GM18519 (cell line): ENCODE results near the gene SIRT3.
A peak's percentile ranks its signal among the peaks of the same experiment; 100 is the strongest.
"Not testable (repeated sequence)": the region's sequence is repeated elsewhere in the genome, so short reads cannot be mapped to it uniquely, and the experiment has no call there.

Experiments used
- ATAC-seq: cut with Tn5 transposase; IDR thresholded peaks from one replicate; pipeline ENCODE4 v1.9.1; 2021; ENCODE audit warnings: mild to moderate bottlenecking, moderate library complexity; ENCODE audit not compliant: unreplicated experiment, low FRiP score

Gene SIRT3

GRCh38 chr11:244376-244775 lies 8.2 kb upstream of the SIRT3 start:
- ATAC-seq = no peak

- ATAC-seq = no peak
Measured at GRCh38 chr11:241634-242033, 5.5 kb upstream of the SIRT3 start.

- ATAC-seq = no peak
Measured at GRCh38 chr11:240315-240714, 4.2 kb upstream of the SIRT3 start.

- ATAC-seq = not testable (repeated sequence)
Measured at GRCh38 chr11:238346-238745, 2.2 kb upstream of the SIRT3 start.

GRCh38 chr11:236774-237767 lies 929 bp upstream of the SIRT3 start, which contains the start of gene PSMD13:
PSMD13 (plus strand) TSS chr11:236976; CDS start chr11:237050, 74 bp downstream.
- ATAC-seq = peak; percentile 65

- no peak for ATAC-seq
Measured at GRCh38 chr11:235609-235996, 539 bp downstream of the SIRT3 start.

- ATAC-seq = no peak
Measured at GRCh38 chr11:235180-235579, 962 bp downstream of the SIRT3 start.

GRCh38 chr11:232783-233565 lies 3.2 kb downstream of the SIRT3 start:
- no peak for ATAC-seq

- no peak for ATAC-seq
Measured at GRCh38 chr11:230431-230830, 5.7 kb downstream of the SIRT3 start.

- no peak for ATAC-seq
Measured at GRCh38 chr11:227824-228379, 8.2 kb downstream of the SIRT3 start.

GRCh38 chr11:225734-226453 lies 10.2 kb downstream of the SIRT3 start:
- ATAC-seq = no peak

- ATAC-seq = no peak
Measured at GRCh38 chr11:224424-224823, 11.7 kb downstream of the SIRT3 start.

- no peak for ATAC-seq
Measured at GRCh38 chr11:223884-224283, 12.3 kb downstream of the SIRT3 start.

- no peak for ATAC-seq
Measured at GRCh38 chr11:223026-223789, 12.9 kb downstream of the SIRT3 start.

- no peak for ATAC-seq
Measured at GRCh38 chr11:221998-222789, 13.9 kb downstream of the SIRT3 start.

- ATAC-seq = no peak
Measured at GRCh38 chr11:221539-221938, 14.6 kb downstream of the SIRT3 start.

GRCh38 chr11:220641-221215 lies 15.4 kb downstream of the SIRT3 start:
- ATAC-seq = not testable (repeated sequence)

- ATAC-seq = no peak
Measured at GRCh38 chr11:218815-219593, 17.1 kb downstream of the SIRT3 start.
